Left ventricle myocardium inferior (tissue), 1 donor: ENCODE data around the gene R3HDM2. TPM values are rescaled to one million over a fixed set of nuclear protein-coding genes. Genes with fewer than 3 reads are reported as not detected.
A peak's percentile ranks its signal among the peaks of the same experiment; 100 is the strongest.
"Not testable (repeated sequence)": the region's sequence is repeated elsewhere in the genome, so short reads cannot be mapped to it uniquely, and the experiment has no call there.

Experiments
- DNase-seq: peaks from one replicate; pipeline ENCODE4 v3.0.0-alpha.2; 2020
- H3K27ac ChIP-seq: fragments of 200-600 bp; replicated peaks from 2 replicates; pipeline ENCODE4 v1.8.0; 2021
- H3K27me3 ChIP-seq: fragments of 200-600 bp; 2 replicates; pipeline ENCODE4 v1.8.0; 2021; ENCODE audit warnings: low read depth
- H3K36me3 ChIP-seq: fragments of 200-600 bp; 2 replicates; pipeline ENCODE4 v1.8.0; 2021
- H3K4me1 ChIP-seq: fragments of 200-600 bp; 2 replicates; pipeline ENCODE4 v1.8.0; 2021
- H3K4me3 ChIP-seq: fragments of 200-600 bp; 2 replicates; pipeline ENCODE4 v1.8.0; 2021; ENCODE audit warnings: mild to moderate bottlenecking, moderate library complexity
- H3K9me3 ChIP-seq: fragments of 200-600 bp; replicated peaks from 2 replicates; pipeline ENCODE4 v1.8.0; 2021
- intact Hi-C: fragments of 100-400 bp; cut with micrococcal nuclease; formaldehyde crosslinking; loops from one replicate; pipeline ENCODE4 v1.11.0; 2022
- total RNA-seq: library from RNA; stranded (reverse); fragmentation: NEBNext Ultra II Directional; extraction: Animal tissue kit (Norgen Biotek cat#: 25700); gene quantifications from one replicate; pipeline ENCODE4 v1.2.1, GENCODE V29; 2021
- TF ChIP-seq, protein P1 (sequence below): fragments of 200-600 bp; IDR thresholded peaks from 2 replicates; pipeline ENCODE4 v1.8.0; 2021; ENCODE audit warnings: antibody characterized with exemption, mild to moderate bottlenecking, borderline replicate concordance
- donor health status: DM: no; HTN: yes; CAD: no; lungs with severe emphysema.

The R3HDM2 gene
- total RNA-seq, 1 donor from 2014 or later, result 63.1 TPM

DNA sequence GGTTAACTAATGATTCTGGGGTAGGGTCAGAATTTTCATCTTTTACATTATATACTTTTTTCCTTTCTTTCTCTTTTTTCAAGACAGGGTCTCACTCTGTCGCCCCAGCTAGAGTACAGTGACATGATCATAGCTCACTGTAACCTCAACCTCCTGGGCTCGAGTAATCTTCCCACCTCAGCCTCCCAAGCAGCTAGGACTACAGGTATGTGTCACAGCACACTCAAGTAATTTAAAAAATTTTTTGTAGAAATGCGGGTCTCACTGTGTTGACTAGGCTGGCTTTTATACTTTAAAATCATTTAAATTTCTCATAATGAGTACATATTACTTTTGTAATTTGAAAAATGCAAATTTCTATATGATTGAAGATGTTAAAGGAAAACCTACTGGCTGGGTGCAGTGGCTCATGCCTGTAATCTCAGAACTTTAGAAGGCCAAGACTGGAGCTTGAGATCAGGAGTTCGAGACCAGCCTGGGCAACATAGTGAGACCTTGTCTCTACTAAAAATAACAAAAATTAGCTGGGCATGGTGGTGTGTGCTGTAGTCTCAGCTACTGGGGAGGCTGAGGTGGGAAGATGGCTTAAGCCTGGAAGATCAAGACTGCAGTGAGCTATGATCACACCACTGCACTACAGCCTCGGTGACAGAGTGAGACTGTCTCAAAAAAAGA, 25.7 kb downstream of the R3HDM2 start:
- Histone ChIP-seq H3K9me3 (no peaks in the 10 kb centered on the region), H3K27me3 (no peaks in the 10 kb centered on the region), H3K27ac (no peak overlapping the region), H3K4me3 (no peak overlapping the region), H3K36me3 (no peaks in the 10 kb centered on the region), H3K4me1 (peaks cover 10% of the 10 kb centered on the region)
- intact Hi-C loops, result no loop called here
- DNase-seq, result no peak
- TF ChIP-seq, protein P1, sequence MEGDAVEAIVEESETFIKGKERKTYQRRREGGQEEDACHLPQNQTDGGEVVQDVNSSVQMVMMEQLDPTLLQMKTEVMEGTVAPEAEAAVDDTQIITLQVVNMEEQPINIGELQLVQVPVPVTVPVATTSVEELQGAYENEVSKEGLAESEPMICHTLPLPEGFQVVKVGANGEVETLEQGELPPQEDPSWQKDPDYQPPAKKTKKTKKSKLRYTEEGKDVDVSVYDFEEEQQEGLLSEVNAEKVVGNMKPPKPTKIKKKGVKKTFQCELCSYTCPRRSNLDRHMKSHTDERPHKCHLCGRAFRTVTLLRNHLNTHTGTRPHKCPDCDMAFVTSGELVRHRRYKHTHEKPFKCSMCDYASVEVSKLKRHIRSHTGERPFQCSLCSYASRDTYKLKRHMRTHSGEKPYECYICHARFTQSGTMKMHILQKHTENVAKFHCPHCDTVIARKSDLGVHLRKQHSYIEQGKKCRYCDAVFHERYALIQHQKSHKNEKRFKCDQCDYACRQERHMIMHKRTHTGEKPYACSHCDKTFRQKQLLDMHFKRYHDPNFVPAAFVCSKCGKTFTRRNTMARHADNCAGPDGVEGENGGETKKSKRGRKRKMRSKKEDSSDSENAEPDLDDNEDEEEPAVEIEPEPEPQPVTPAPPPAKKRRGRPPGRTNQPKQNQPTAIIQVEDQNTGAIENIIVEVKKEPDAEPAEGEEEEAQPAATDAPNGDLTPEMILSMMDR, result no peak

DNA sequence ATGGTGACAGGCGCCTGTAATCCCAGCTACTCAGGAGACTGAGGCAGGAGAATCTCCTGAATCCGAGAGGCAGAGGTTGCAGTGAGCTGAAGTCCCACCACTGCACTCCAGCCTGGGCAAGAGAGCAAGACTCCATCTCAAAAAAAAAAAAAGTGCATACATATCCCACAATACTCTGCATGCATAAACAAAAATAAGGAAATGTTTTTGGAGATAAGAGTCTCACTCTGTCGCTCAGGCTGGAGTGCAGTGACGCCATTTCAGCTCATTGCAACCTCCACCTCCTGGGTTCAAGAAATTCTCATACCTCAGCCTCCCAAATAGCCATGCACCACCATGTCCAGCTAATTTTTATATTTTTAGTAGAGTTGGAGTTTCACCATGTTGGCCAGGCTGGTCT, 28.7 kb downstream of the R3HDM2 start:
- H3K27me3 ChIP-seq, intact Hi-C loops, H3K27ac ChIP-seq, H3K9me3 ChIP-seq, H3K36me3 ChIP-seq, DNase-seq, H3K4me3 ChIP-seq: not testable (repeated sequence)
- peaks cover 10% of the 10 kb centered on the region for H3K4me1 ChIP-seq

DNA sequence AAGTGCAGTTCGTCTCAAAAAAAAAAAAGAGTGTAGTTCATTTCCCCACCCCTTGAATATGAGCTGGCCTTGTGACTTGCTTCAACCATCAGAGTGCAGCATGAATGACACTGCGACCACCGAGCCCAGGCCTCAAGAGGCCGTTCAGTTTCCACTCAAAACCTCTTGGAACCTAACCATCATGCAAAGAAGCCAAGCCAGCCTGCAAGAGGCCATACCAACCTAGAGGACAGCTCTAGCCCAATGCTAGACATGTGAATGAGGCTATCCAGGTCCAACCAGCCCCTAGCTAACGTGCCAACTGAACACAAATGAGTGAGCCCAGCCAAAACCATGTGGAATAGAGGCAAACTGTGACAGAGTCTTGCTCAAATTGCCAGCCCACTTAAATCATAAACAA, 29.7 kb downstream of the R3HDM2 start:
- Histone ChIP-seq H3K4me3 (no peak overlapping the region), H3K27ac (peak overlapping the region; percentile 12), H3K36me3 (no peaks in the 10 kb centered on the region), H3K9me3 (no peaks in the 10 kb centered on the region), H3K27me3 (no peaks in the 10 kb centered on the region), H3K4me1 (peaks cover 10% of the 10 kb centered on the region)
- TF ChIP-seq, protein P1, result no peak
- intact Hi-C loops, result no loop called here
- DNase-seq, result no peak

DNA sequence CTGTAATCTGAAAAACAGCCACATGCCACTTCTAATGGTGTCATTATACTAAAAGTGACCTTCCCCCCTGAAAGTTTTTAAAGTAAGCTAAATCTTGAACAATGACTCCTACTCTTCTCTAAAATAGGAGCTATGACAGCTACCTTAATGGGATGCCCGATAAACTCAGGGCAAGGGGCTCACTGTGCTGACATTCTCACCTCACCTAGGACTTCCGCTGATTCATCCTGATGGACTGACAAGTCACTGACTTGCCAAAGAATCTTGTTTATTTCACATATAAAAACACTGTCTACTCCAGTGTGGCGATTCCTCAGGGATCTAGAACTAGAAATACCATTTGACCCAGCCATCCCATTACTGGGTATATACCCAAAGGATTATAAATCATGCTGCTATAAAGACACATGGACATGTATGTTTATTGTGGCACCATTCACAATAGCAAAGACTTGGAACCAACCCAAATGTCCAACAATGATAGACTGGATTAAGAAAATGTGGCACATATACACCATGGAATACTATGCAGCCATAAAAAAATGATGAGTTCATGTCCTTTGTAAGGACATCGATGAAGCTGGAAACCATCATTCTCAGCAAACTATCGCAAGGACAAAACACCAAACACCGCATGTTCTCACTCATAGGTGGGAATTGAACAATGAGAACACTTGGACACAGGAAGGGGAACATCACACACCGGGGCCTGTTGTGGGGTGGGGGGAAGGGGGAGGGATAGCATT, 31.0 kb downstream of the R3HDM2 start:
- H3K9me3 ChIP-seq, H3K36me3 ChIP-seq, H3K27me3 ChIP-seq, DNase-seq, H3K4me3 ChIP-seq, intact Hi-C loops, H3K27ac ChIP-seq: not testable (repeated sequence)
- peaks cover 10% of the 10 kb centered on the region for H3K4me1 ChIP-seq

DNA sequence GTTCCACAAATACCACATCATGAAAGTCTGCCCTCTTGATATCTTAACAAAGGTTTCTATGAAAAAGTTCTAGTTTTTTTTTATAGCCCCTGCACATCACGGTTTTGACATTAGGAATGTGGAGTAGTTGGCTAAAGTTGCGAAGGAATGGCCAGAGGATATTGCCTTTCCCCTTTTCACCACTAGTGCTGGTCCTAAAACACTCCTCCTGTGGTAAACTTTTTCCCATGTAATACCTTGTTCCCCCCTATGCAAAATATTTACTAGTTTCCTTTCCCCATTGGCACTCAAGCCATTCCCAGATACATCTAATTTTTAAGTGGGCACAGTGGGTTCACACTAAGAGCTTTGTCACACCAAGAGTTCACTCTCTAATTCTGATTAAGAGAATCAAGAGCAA, 33.4 kb downstream of the R3HDM2 start:
- intact Hi-C loops, result no loop called here
- TF ChIP-seq, protein P1, result no peak

DNA sequence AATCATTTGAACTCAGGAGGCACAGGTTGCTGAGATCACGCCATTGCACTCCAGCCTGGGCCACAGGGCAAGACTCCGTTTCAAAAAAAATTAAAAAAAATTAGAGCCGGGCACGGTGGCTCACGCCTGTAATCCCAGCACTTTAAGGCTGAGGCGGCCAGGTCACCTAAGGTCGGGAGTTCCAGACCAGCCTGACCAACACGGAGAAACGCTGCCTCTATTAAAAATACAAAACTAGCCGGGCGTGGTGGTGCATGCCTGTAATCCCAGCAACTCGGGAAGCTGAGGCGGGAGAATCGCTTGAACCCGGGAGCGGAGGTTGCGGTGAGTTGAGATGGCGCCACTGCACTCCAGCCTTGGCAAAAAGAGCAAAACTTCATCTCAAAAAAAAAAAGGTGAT, 35.7 kb downstream of the R3HDM2 start:
- TF ChIP-seq, protein P1, result no peak

More for the DNA sequence above, 33.4 kb downstream of the R3HDM2 start:
- Histone ChIP-seq H3K4me1 (peaks cover 10% of the 10 kb centered on the region), H3K4me3 (no peak overlapping the region), H3K9me3 (no peaks in the 10 kb centered on the region), H3K27ac (no peak overlapping the region), H3K27me3 (no peaks in the 10 kb centered on the region), H3K36me3 (peaks cover 24% of the 10 kb centered on the region)
- no peak for DNase-seq

More for the DNA sequence above, 35.7 kb downstream of the R3HDM2 start:
- no peaks in the 10 kb centered on the region for H3K27me3 ChIP-seq
- H3K36me3 ChIP-seq, result peaks cover 24% of the 10 kb centered on the region
- no peaks in the 10 kb centered on the region for H3K9me3 ChIP-seq
- peaks cover 3% of the 10 kb centered on the region for H3K4me1 ChIP-seq
- DNase-seq, result no peak
- no peak overlapping the region for H3K4me3 ChIP-seq
- intact Hi-C loops, result no loop called here
- no peak overlapping the region for H3K27ac ChIP-seq
